Measurements from ENCODE around the gene MORC2.

The MORC2 gene

DNA sequence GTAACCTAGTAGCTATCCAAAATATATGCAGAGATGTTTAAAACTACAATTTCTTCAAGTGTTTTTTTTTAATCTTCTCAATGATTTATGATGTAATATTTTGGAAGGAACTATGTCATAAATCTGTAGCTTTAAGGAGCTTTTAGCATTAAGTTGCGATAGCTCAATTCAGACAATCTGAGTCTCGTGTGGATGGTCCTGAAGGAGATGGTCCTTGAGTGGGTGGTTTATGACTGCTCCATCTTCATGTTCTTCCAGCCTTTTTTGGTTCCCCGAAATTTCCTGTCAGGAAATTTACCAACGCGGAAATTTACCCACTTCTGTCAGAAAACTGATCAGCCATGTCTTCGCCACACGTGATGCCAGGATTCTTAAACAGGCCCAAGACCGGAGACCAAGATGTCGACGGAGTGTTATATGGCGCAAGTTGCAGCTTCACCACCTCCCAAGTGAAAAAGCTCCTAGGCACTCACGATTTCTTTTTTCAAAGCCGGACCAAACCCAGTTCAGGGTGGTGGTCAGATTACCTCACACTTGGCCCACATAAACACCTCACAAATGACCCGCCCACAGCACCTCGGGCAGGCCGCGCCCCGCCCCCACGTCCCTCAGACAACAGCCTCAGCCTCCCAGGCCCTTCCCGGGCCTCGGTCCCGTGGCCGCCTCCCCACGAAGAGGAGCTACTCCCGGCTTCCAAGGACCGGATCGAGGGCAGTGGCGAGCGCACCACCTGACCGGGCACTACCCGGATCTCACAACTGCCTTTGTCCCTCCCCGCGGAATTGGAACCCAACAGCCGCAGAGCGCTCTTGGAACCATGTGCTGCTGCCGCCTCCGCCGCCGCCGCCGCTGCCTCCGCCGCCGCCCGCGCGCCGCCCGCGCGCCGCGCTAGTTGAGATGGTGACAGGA lies at the start of gene MORC2:
MORC2 (minus strand) TSS at position 760 of the 909 bp plus-strand sequence. CDS start 885 bp downstream, outside the sequence.
- H3K27ac ChIP-seq, result peak within 1 kb of the TSS; percentile 91
- peak; percentile 48 for TF ChIP-seq ZFX (IDR thresholded peaks at IDR 0.05)
- TF ChIP-seq, protein P1, sequence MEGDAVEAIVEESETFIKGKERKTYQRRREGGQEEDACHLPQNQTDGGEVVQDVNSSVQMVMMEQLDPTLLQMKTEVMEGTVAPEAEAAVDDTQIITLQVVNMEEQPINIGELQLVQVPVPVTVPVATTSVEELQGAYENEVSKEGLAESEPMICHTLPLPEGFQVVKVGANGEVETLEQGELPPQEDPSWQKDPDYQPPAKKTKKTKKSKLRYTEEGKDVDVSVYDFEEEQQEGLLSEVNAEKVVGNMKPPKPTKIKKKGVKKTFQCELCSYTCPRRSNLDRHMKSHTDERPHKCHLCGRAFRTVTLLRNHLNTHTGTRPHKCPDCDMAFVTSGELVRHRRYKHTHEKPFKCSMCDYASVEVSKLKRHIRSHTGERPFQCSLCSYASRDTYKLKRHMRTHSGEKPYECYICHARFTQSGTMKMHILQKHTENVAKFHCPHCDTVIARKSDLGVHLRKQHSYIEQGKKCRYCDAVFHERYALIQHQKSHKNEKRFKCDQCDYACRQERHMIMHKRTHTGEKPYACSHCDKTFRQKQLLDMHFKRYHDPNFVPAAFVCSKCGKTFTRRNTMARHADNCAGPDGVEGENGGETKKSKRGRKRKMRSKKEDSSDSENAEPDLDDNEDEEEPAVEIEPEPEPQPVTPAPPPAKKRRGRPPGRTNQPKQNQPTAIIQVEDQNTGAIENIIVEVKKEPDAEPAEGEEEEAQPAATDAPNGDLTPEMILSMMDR (conservative IDR thresholded peaks at IDR 0.05), result no peak

DNA sequence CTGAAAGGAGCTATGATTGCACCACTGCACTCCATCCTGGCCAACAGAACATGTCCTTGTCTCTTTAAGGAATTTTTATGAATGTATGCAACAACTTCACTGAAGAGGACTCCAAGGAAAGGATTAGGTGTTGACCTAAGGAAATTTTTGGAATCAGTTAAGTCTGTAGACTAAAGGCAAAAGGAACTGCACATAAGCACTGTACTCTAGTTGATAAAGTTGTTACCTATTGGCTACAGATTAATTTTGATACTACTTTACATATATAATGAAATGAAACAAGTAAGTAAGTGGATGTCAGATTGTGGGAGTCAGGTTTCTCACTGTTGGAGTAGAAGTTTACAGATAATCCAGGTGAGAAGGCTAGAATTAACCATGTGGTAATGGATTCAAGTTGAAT lies 37.0 kb upstream of the MORC2 start:
- H3K27ac ChIP-seq, result no peak overlapping the region
- TF ChIP-seq ZFX (IDR thresholded peaks at IDR 0.05), result no peak
- TF ChIP-seq, protein P1 (conservative IDR thresholded peaks at IDR 0.05), result no peak

DNA sequence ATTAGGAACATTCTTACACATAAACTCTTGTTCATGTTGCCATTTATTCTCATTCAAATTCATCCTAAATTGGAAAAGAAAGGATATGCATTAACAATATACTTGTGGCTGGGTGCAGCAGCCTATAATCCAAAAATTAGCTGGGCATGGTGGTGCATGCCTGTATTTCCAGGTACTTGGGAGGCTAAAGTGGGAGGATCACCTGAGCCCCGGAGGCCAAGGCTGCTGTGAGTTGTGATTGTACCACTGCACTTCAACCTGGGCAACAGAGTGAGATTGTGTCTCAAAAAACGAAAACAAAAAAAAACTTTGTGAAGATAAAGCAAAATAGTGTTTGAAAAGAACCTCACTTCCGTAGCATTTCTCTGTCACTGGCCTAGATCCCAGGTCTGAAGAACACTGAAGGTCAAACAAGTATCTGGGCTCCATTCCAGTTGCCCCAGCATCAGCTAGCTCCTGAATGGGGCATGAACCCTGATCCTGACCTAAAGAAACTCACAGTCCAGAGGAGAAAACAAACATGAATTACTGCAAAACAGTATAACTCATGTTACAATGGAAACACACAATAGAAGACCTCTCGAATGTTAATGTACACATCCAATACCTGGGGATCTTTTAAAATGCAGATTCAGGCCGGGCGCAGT lies 32.7 kb upstream of the MORC2 start:
- H3K27ac ChIP-seq, result no peak overlapping the region
- no peak for TF ChIP-seq ZFX (IDR thresholded peaks at IDR 0.05)
- TF ChIP-seq, protein P1 (conservative IDR thresholded peaks at IDR 0.05), result no peak

DNA sequence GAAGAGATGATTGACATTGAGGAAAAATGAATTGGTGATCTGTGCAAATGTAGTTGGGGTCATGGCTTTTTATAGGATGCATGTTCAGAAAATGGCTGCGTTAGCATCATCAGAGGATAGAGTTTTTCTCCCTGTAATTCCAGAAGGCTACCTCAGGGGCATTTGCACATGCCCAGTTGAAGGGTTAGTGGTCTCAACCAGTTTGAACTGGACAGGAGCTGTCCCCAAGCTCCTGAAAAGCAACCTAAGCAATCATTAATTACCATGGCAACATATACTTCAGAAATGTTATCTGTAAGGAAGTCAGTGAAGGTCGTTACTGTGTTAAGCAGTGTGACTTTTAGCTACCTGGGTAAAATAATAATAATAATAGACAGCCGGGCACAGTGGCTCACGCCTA lies 29.8 kb upstream of the MORC2 start:
- TF ChIP-seq, protein P1 (conservative IDR thresholded peaks at IDR 0.05), result no peak
- no peak for TF ChIP-seq ZFX (IDR thresholded peaks at IDR 0.05)
- no peak overlapping the region for H3K27ac ChIP-seq

DNA sequence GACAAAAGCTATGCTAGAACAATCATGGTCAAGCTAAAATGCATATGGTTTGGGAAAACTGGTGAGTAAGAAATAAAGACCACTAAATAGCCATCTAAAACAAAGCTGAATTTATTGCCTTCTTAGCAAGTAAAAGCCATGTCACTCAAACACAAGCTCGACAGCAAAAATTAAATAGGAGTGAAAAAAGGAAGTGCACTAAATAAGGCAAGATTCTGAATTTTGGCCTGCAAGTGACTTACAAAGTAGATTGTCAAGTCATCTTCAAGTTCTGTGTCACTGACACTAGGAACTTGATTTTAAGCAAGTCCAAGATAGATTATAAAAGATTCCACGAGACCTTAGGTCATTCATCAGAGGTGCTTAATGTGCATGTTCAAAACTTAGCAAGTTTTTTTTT lies 27.9 kb upstream of the MORC2 start:
- H3K27ac ChIP-seq, result no peak overlapping the region
- no peak for TF ChIP-seq ZFX (IDR thresholded peaks at IDR 0.05)
- TF ChIP-seq, protein P1 (conservative IDR thresholded peaks at IDR 0.05), result no peak

DNA sequence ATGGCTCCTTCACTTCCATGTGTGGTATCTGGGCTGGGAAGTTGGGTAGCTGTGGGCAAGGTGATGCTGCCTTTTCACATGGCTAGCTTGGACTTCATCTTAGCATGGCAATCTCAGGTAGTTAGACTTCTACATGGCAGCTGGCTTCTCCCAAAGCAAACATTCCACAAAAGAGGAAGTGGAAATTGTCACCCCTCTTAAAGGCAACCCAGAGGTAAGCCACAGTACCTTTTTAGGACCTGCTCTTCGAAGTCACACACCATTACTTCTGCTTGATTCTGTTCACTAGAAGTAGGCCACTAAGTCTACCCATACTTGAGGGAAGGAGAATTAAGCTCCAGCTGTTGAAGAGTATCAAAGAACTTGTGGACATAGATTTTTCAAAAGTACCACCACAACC lies 26.4 kb upstream of the MORC2 start:
- TF ChIP-seq, protein P1 (conservative IDR thresholded peaks at IDR 0.05), result no peak
- no peak for TF ChIP-seq ZFX (IDR thresholded peaks at IDR 0.05)

DNA sequence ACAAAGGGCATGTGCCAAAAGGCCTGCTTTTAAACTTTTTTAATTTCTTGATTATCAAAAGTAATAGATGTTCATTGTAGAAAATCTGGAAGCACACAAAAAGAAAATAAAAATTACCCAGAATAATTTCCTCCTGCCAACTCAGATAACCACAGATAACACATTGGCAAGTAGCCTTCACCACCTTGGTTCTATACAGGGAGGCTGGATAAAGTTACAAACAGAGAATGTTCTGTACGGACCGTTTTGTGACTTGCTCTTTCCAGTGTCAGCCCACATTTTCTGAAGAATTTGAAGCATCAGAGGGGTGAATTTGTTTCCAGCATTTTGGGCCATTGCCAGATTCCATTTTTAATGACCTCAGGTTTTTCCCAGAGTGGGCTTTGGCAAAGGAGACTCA lies 24.0 kb upstream of the MORC2 start:
- TF ChIP-seq, protein P1 (conservative IDR thresholded peaks at IDR 0.05), result no peak
- TF ChIP-seq ZFX (IDR thresholded peaks at IDR 0.05), result no peak
- no peak overlapping the region for H3K27ac ChIP-seq

More for the DNA sequence above, 26.4 kb upstream of the MORC2 start:
- no peak overlapping the region for H3K27ac ChIP-seq

Data from C4-2B (cell line).